Aorta (tissue), 5 donors: ENCODE data around the gene CC2D2A. TPM values are rescaled to one million over a fixed set of nuclear protein-coding genes. Genes with fewer than 3 reads are reported as not detected.

Experiments used
- ATAC-seq: fragments of 200-7000 bp; cut with Tn5 transposase; one replicate; pipeline ENCODE4 v1.9.1; 2022; ENCODE audit warnings: moderate library complexity; ENCODE audit not compliant: low FRiP score
- DNase-seq, 2 donors: peaks; one replicate each; pipeline ENCODE4 v3.0.0-alpha.2; 2020
- H3K27ac ChIP-seq, 2 donors: one replicate each; pipeline ENCODE4 v1.5.1; 2013; ENCODE audit warnings: low read length in 2 of 2, mild to moderate bottlenecking in 2 of 2, moderate library complexity in 2 of 2, control low read depth in 1 of 2, inconsistent platforms in 1 of 2, low read depth in 1 of 2
- H3K27me3 ChIP-seq, 2 donors: one replicate each; pipeline ENCODE4 v1.6.1; 2013; ENCODE audit warnings: control low read depth in 1 of 2, low read length in 1 of 2, mild to moderate bottlenecking in 1 of 2, moderate library complexity in 1 of 2; ENCODE audit not compliant: insufficient read depth in 2 of 2, control insufficient read depth in 1 of 2
- H3K36me3 ChIP-seq, 2 donors: one replicate each; pipeline ENCODE4 v1.6.1; 2013; ENCODE audit warnings: control low read depth in 1 of 2, low read length in 1 of 2, mild to moderate bottlenecking in 1 of 2; ENCODE audit not compliant: insufficient read depth in 2 of 2, control insufficient read depth in 1 of 2
- H3K4me1 ChIP-seq, 2 donors: one replicate each; pipeline ENCODE4 v1.6.1; 2013; ENCODE audit warnings: low read length in 2 of 2, control low read depth in 1 of 2, mild to moderate bottlenecking in 1 of 2, moderate library complexity in 1 of 2; ENCODE audit not compliant: insufficient read depth in 2 of 2, control insufficient read depth in 1 of 2
- H3K4me3 ChIP-seq, 2 donors: one replicate each; pipeline ENCODE4 v1.5.1; 2013; ENCODE audit warnings: low read length in 2 of 2, control low read depth in 1 of 2, mild to moderate bottlenecking in 1 of 2
- H3K9me3 ChIP-seq: one replicate; pipeline ENCODE4 v1.6.1; 2013; ENCODE audit warnings: mild to moderate bottlenecking, low read length; ENCODE audit not compliant: control insufficient read depth
- WGBS, 2 donors: extraction: QIAGEN DNeasy Blood & Tissue Kit; methylation state at CpG; one replicate each; pipeline ENCODE4 v1.1.7; 2013; 5-methylcytosine and 5-hydroxymethylcytosine counted together
- intact Hi-C, 2 donors: fragments of 100-400 bp; cut with DNase I; formaldehyde crosslinking; loops; one replicate each; pipeline versions ENCODE4 v1.14.2 to v1.15.0; 2022
- polyA plus RNA-seq, 2 donors: library from polyadenylated mRNA; stranded (reverse); fragments of 200-250 nt; gene quantifications; one replicate each; pipeline ENCODE4 v1.2.3, GENCODE V29; 2013
- total RNA-seq, 2 donors: library from RNA; stranded (reverse); fragmentation: NEBNext Ultra II Directional; extraction: Animal tissue kit (Norgen Biotek cat#: 25700); gene quantifications; one replicate each; pipeline ENCODE4 v1.2.1, GENCODE V29; 2021
- donor health status: healthy with polysubstance abuse.
- donor health status: Bipolar disorder and iron deficiency.
- donor health status: DM: no; HTN: no; CAD: no.
- donor health status: DM: no; HTN: no; CAD: no.
- donor health status: DM: yes; HTN: yes; CAD: no.

Gene CC2D2A
- total and polyA plus RNA-seq, 4 donors, result 26.4 to 41.9 (median 37.3) TPM

- Histone ChIP-seq H3K4me1 (no peaks in the 10 kb centered on the region), H3K4me3 (no peak overlapping the region), H3K27ac (no peak overlapping the region), H3K27me3 (no peaks in the 10 kb centered on the region), H3K9me3 (no peaks in the 10 kb centered on the region), H3K36me3 (peaks cover 0 to 12% of the 10 kb centered on the region in 2 donors)
- DNase-seq (no peak), ATAC-seq (no peak)
- intact Hi-C loops, result no loop called here
Observed at GRCh38 chr4:15562623-15563022, 92.9 kb downstream of the CC2D2A start.

- Histone ChIP-seq H3K4me1 (no peaks in the 10 kb centered on the region), H3K36me3 (peaks cover 5 to 14% of the 10 kb centered on the region in 2 donors), H3K27ac (no peak overlapping the region), H3K9me3 (no peaks in the 10 kb centered on the region), H3K4me3 (no peak overlapping the region), H3K27me3 (no peaks in the 10 kb centered on the region)
- WGBS, 2 donors, result 76 to 78% methylated on average over 6 of the region's 6 CpGs
- no peak for ATAC-seq
- intact Hi-C loops, result no loop called here
- DNase-seq, result no peak
Observed at GRCh38 chr4:15563871-15564270, 94.2 kb downstream of the CC2D2A start.

GRCh38 chr4:15568821-15569220 is 99.1 kb downstream of the CC2D2A start:
- H3K27me3 ChIP-seq, result no peaks in the 10 kb centered on the region
- no peaks in the 10 kb centered on the region for H3K9me3 ChIP-seq
- H3K36me3 ChIP-seq, result peaks cover 8 to 9% of the 10 kb centered on the region in 2 donors
- DNase-seq, result no peak
- intact Hi-C loops, result no loop called here
- ATAC-seq, result no peak
- no peak overlapping the region for H3K4me3 ChIP-seq
- no peaks in the 10 kb centered on the region for H3K4me1 ChIP-seq
- H3K27ac ChIP-seq, result no peak overlapping the region

- H3K4me3 ChIP-seq, result no peak overlapping the region
- H3K36me3 ChIP-seq, result peaks cover 7 to 9% of the 10 kb centered on the region in 2 donors
- intact Hi-C loops, result no loop called here
- H3K27me3 ChIP-seq, result no peaks in the 10 kb centered on the region
- no peak overlapping the region for H3K27ac ChIP-seq
- no peaks in the 10 kb centered on the region for H3K4me1 ChIP-seq
- H3K9me3 ChIP-seq, result no peaks in the 10 kb centered on the region
- 89 to 92% methylated on average over 5 of the region's 5 CpGs for WGBS, 2 donors
- DNase-seq, result no peak
- ATAC-seq, result no peak
Observed at GRCh38 chr4:15569746-15570145, 100.1 kb downstream of the CC2D2A start.

GRCh38 chr4:15575966-15576365 is 106.3 kb downstream of the CC2D2A start:
- 51 to 55% methylated on average over 2 of the region's 2 CpGs for WGBS, 2 donors
- H3K4me3 ChIP-seq, result no peak overlapping the region
- DNase-seq (no peak), ATAC-seq (no peak)
- no peaks in the 10 kb centered on the region for H3K9me3 ChIP-seq
- peaks cover 0 to 2% of the 10 kb centered on the region in 2 donors for H3K4me1 ChIP-seq
- H3K36me3 ChIP-seq, result peaks cover 0 to 2% of the 10 kb centered on the region in 2 donors
- intact Hi-C loops, result no loop called here
- H3K27me3 ChIP-seq, result no peaks in the 10 kb centered on the region
- H3K27ac ChIP-seq, result no peak overlapping the region

- no peak for ATAC-seq
- Histone ChIP-seq H3K27me3 (no peaks in the 10 kb centered on the region), H3K36me3 (peaks cover 0 to 2% of the 10 kb centered on the region in 2 donors), H3K27ac (no peak overlapping the region), H3K4me1 (peaks cover 1 to 2% of the 10 kb centered on the region in 2 donors), H3K9me3 (no peaks in the 10 kb centered on the region), H3K4me3 (no peak overlapping the region)
- intact Hi-C loops, result no loop called here
- no peak for DNase-seq
Observed at GRCh38 chr4:15577508-15577907, 107.8 kb downstream of the CC2D2A start.

- intact Hi-C loops, result no loop called here
- 88 to 100% methylated on average over 1 of the region's 1 CpG for WGBS, 2 donors
- Histone ChIP-seq H3K27ac (no peak overlapping the region), H3K4me3 (no peak overlapping the region), H3K27me3 (no peaks in the 10 kb centered on the region), H3K36me3 (peaks cover 0 to 2% of the 10 kb centered on the region in 2 donors), H3K4me1 (peaks cover 0 to 1% of the 10 kb centered on the region in 2 donors), H3K9me3 (no peaks in the 10 kb centered on the region)
- ATAC-seq, result no peak
- DNase-seq, result no peak
Observed at GRCh38 chr4:15584785-15585184, 115.1 kb downstream of the CC2D2A start.

GRCh38 chr4:15585331-15585730 is 115.6 kb downstream of the CC2D2A start:
- intact Hi-C loops, result no loop called here
- Histone ChIP-seq H3K4me1 (peaks cover 0 to 1% of the 10 kb centered on the region in 2 donors), H3K27ac (no peak overlapping the region), H3K4me3 (no peak overlapping the region), H3K36me3 (peaks cover 0 to 2% of the 10 kb centered on the region in 2 donors), H3K27me3 (no peaks in the 10 kb centered on the region), H3K9me3 (no peaks in the 10 kb centered on the region)
- 97 to 98% methylated on average over 2 of the region's 2 CpGs for WGBS, 2 donors
- ATAC-seq (no peak), DNase-seq (no peak)

GRCh38 chr4:15586066-15586465 is 116.4 kb downstream of the CC2D2A start:
- intact Hi-C loops, result no loop called here
- WGBS, 2 donors, result 95 to 100% methylated on average over 1 of the region's 1 CpG

More at GRCh38 chr4:15586066-15586465, 116.4 kb downstream of the CC2D2A start:
- H3K9me3 ChIP-seq, result no peaks in the 10 kb centered on the region
- DNase-seq, result no peak
- H3K4me1 ChIP-seq, result peaks cover 0 to 1% of the 10 kb centered on the region in 2 donors
- H3K27ac ChIP-seq, result no peak overlapping the region
- H3K27me3 ChIP-seq, result no peaks in the 10 kb centered on the region
- peaks cover 0 to 2% of the 10 kb centered on the region in 2 donors for H3K36me3 ChIP-seq
- H3K4me3 ChIP-seq, result no peak overlapping the region
- no peak for ATAC-seq
